ENCODE results near the gene GPR55.

GPR55 gene

GRCh38 chr2:230865307-230865765 is 59.7 kb downstream of the GPR55 start:
- peak; percentile 36 for DNase-seq

- peak; percentile 72 for DNase-seq
These were observed 60.3 kb downstream of the GPR55 start, which contains the start of gene ITM2C for GRCh38 chr2:230864605-230865306. Gene ITM2C, plus strand, starts transcription at chr2:230864942. Its CDS starts 84 bp downstream, at chr2:230865026.

GRCh38 chr2:230864122-230864604 is 60.9 kb downstream of the GPR55 start:
- DNase-seq: no peak

GRCh38 chr2:230863442-230864121 is 61.5 kb downstream of the GPR55 start:
- no peak for DNase-seq

- no peak for DNase-seq
These were observed 62.0 kb downstream of the GPR55 start for GRCh38 chr2:230863031-230863430.

GRCh38 chr2:230862292-230862691 is 62.8 kb downstream of the GPR55 start:
- DNase-seq: no peak

GRCh38 chr2:230861552-230862255 is 63.3 kb downstream of the GPR55 start:
- no peak for DNase-seq
